B cell (primary cell): ENCODE results near the gene ICA1L. TPM values are rescaled to one million over a fixed set of nuclear protein-coding genes. Genes with fewer than 3 reads are reported as not detected.
"Not testable (repeated sequence)": the region's sequence is repeated elsewhere in the genome, so short reads cannot be mapped to it uniquely, and the experiment has no call there.

ENCODE experiments used
- ATAC-seq: fragments of 200-7000 bp; cut with Tn5 transposase; one replicate; pipeline ENCODE4 v1.10.0; 2021; ENCODE audit warnings: low read depth, mild to moderate bottlenecking, moderate number of reproducible peaks, moderate library complexity
- CTCF ChIA-PET: fragments of 350-600 bp; sonication (Branson Sonifier 250); formaldehyde crosslinking; loops from one replicate; lab custom pipeline; 2021; ENCODE audit warnings: antibody characterized with exemption, inconsistent platforms; lab: Charles Lee
- POLR2A ChIA-PET: fragments of 350-600 bp; sonication (Branson Sonifier 250); formaldehyde crosslinking; loops from one replicate; lab custom pipeline; 2021; ENCODE audit warnings: antibody characterized with exemption; lab: Charles Lee
- DNase-seq: peaks from one replicate; pipeline ENCODE4 v3.0.0; 2013
- H2AFZ ChIP-seq: 2 replicates; pipeline ENCODE4 v1.6.1; 2012; ENCODE audit warnings: mild to moderate bottlenecking, low read depth, low read length; ENCODE audit not compliant: insufficient read depth, poor library complexity, severe bottlenecking
- H3K27ac ChIP-seq, 2 donors: 1 replicate in 1 of 2; 2 replicates in 1 of 2; pipeline ENCODE4 v1.5.1; 2012 to 2013; ENCODE audit warnings: low read length in 2 of 2, mild to moderate bottlenecking in 2 of 2, moderate library complexity in 1 of 2
- H3K27me3 ChIP-seq, 4 experiments: fragments of 200-600 bp in 1 of 4; sonication (generic) in 1 of 4; replicated peaks in 1 of 4; 1 replicate in 2 of 4; 2 replicates in 2 of 4; pipeline versions ENCODE4 v1.6.1 to v1.7.0; 2013 to 2016; ENCODE audit warnings: low read length in 3 of 4, mild to moderate bottlenecking in 2 of 4, mixed read lengths in 1 of 4, moderate library complexity in 1 of 4; ENCODE audit not compliant: insufficient read depth in 4 of 4, control insufficient read depth in 3 of 4; ENCODE audit errors: control extremely low read depth in 1 of 4
- H3K36me3 ChIP-seq, 2 experiments: replicated peaks in 1 of 2; 1 replicate in 1 of 2; 2 replicates in 1 of 2; pipeline versions ENCODE4 v1.6.1 to v1.7.1; 2013; ENCODE audit warnings: low read length in 1 of 2; ENCODE audit not compliant: insufficient read depth in 2 of 2, control insufficient read depth in 1 of 2; ENCODE audit errors: control extremely low read depth in 1 of 2, extremely low read depth in 1 of 2
- H3K4me1 ChIP-seq, 2 donors: fragments of 200-600 bp in 1 of 2; sonication (generic) in 1 of 2; 1 replicate in 1 of 2; 2 replicates in 1 of 2; pipeline versions ENCODE4 v1.5.1 to v1.6.1; 2013 to 2017; ENCODE audit warnings: low read length in 2 of 2; ENCODE audit not compliant: control insufficient read depth in 2 of 2, insufficient read depth in 2 of 2
- H3K4me2 ChIP-seq: replicated peaks from 2 replicates; pipeline ENCODE3; 2012; ENCODE audit warnings: mild to moderate bottlenecking, low read depth, low read length; ENCODE audit not compliant: poor library complexity, severe bottlenecking
- H3K4me3 ChIP-seq, 5 experiments: fragments of 200-600 bp in 1 of 5; sonication (generic) in 1 of 5; 1 replicate in 3 of 5; 2 replicates in 2 of 5; pipeline versions ENCODE4 v1.5.1 to v1.7.0; 2011 to 2016; ENCODE audit warnings: low read length in 4 of 5, mild to moderate bottlenecking in 4 of 5, low read depth in 2 of 5, control low read depth in 1 of 5, moderate library complexity in 1 of 5; ENCODE audit not compliant: insufficient read depth in 1 of 5; ENCODE audit errors: control extremely low read depth in 1 of 5, extremely low read depth in 1 of 5
- H3K79me2 ChIP-seq: fragments of 200-600 bp; sonication (generic); one replicate; pipeline ENCODE4 v1.6.0; 2016; ENCODE audit warnings: low read length; ENCODE audit not compliant: control insufficient read depth, insufficient read depth
- H3K9ac ChIP-seq: fragments of 200-600 bp; sonication (generic); 2 replicates; pipeline ENCODE4 v1.6.1; 2017; ENCODE audit warnings: mild to moderate bottlenecking, low read length, moderate library complexity
- H3K9me3 ChIP-seq, 3 donors: one replicate each; pipeline versions ENCODE4 v1.6.1 to v1.7.1; 2013; ENCODE audit warnings: low read length in 2 of 3; ENCODE audit not compliant: control insufficient read depth in 2 of 3, insufficient read depth in 1 of 3; ENCODE audit errors: control extremely low read depth in 1 of 3
- H4K20me1 ChIP-seq: 2 replicates; pipeline ENCODE4 v1.6.0; 2012; ENCODE audit warnings: mild to moderate bottlenecking, low read length; ENCODE audit not compliant: insufficient read depth, control insufficient read depth, poor library complexity, severe bottlenecking
- H3K27ac Mint-ChIP-seq: one replicate; pipeline ENCODE4 v1.8.0; 2021; ENCODE audit warnings: mixed read lengths
- H3K27me3 Mint-ChIP-seq: one replicate; pipeline ENCODE4 v1.8.0; 2021; ENCODE audit warnings: mixed read lengths
- H3K4me1 Mint-ChIP-seq: one replicate; pipeline ENCODE4 v1.8.0; 2021; ENCODE audit warnings: mixed read lengths
- H3K4me3 Mint-ChIP-seq: one replicate; pipeline ENCODE4 v1.8.0; 2021; ENCODE audit warnings: mixed read lengths
- H3K9me3 Mint-ChIP-seq: one replicate; pipeline ENCODE4 v1.8.0; 2022; ENCODE audit warnings: mixed read lengths; ENCODE audit not compliant: insufficient read depth
- EZH2 ChIP-seq: IDR thresholded peaks from 2 replicates; pipeline ENCODE4 v1.6.1; 2012; ENCODE audit warnings: borderline replicate concordance, low read depth, mild to moderate bottlenecking, moderate library complexity, low read length; ENCODE audit not compliant: insufficient read depth, poor library complexity, severe bottlenecking
- WGBS: methylation state at CpG from one replicate; pipeline ENCODE4 v1.1.5; 2013; ENCODE audit warnings: missing lambda C conversion rate; ENCODE audit not compliant: insufficient coverage; 5-methylcytosine and 5-hydroxymethylcytosine counted together
- intact Hi-C: fragments of 100-400 bp; cut with micrococcal nuclease; formaldehyde crosslinking; loops from one replicate; pipeline ENCODE4 v1.10.0; 2022
- polyA plus RNA-seq: library from polyadenylated mRNA; depleted of rRNA; stranded (reverse); fragments of >200 nt; gene quantifications from 2 replicates; pipeline ENCODE4 v1.2.3, GENCODE V29; 2012
- total RNA-seq, 2 donors: library from RNA; stranded (reverse); fragments of 120-200 nt in 1 of 2; gene quantifications; 1 replicate in 1 of 2; 2 replicates in 1 of 2; pipeline versions ENCODE4 v1.2.3 to v1.2.4, GENCODE V29; 2013 to 2022
- TF ChIP-seq, protein P1 (sequence below): fragments of 200-600 bp; IDR thresholded peaks from one replicate; pipeline ENCODE4 v1.8.0; 2022; ENCODE audit warnings: antibody characterized with exemption, mild to moderate bottlenecking

The ICA1L gene
- total and polyA plus RNA-seq, 2 donors (not counting 1 experiment from before 2014, with no cell fraction given), result 2.4 to 6.8 TPM

DNA sequence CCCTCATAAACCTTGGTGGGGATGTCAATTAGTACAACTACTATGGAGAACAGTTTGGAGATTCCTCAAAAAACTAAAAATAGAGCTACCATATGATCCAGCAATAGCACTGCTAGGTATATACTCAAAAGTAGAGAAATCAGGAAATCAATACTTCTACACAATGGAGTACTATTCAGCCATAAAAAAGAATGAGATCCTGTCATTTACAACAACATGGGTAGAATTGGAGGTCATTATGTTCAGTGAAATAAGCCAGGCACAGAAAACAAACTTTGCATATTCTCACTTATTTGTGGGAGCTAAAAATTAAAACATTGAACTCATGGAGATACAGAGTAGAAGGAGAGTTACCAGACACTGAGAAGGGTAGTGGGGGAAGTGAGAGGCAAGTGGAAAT is 33.9 kb upstream of the ICA1L start:
- DNase-seq, H3K36me3 ChIP-seq, H3K27me3 ChIP-seq: not testable (repeated sequence)

DNA sequence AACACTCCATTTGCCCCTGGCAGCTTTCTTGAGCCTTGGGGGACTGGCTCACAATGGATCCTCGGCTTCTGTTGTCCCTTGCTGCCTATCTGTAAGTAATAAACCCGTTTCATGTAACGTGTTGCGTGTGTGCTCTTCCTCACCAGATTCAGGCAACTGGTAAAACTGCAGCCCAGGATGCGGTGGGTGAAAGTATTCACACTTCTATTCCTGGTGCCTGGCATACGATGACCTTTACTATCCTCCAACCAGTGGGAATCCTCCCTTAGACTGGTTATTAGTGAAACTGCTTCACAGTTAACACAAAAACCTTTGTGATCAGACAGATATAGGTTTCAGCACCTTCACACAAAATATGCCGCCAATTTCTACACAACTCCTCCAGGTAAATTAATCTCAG is 13.6 kb upstream of the ICA1L start:
- Histone ChIP-seq H2AFZ (no peak overlapping the region), H3K27ac (no peak overlapping the region), H4K20me1 (no peaks in the 10 kb centered on the region), H3K9ac (no peak overlapping the region), H3K27me3 (no peaks in the 10 kb centered on the region), H3K9me3 (peaks cover 0 to 4% (median 0%) of the 10 kb centered on the region in 3 donors), H3K79me2 (no peaks in the 10 kb centered on the region), H3K36me3 (peaks cover 3 to 26% of the 10 kb centered on the region in 2 experiments), H3K4me3 (no peak overlapping the region), H3K4me2 (no peak overlapping the region), H3K4me1 (no peaks in the 10 kb centered on the region)
- H3K9me3 Mint-ChIP-seq, result no peaks in the 10 kb centered on the region
- ATAC-seq (no peak), DNase-seq (no peak)
- H3K4me1 Mint-ChIP-seq, result no peaks in the 10 kb centered on the region
- no peak overlapping the region for H3K4me3 Mint-ChIP-seq
- CTCF ChIA-PET, result no interaction called here
- no peaks in the 10 kb centered on the region for H3K27me3 Mint-ChIP-seq
- intact Hi-C loops, result no loop called here
- H3K27ac Mint-ChIP-seq, result no peak overlapping the region
- TF ChIP-seq EZH2, result no peak
- TF ChIP-seq, protein P1, sequence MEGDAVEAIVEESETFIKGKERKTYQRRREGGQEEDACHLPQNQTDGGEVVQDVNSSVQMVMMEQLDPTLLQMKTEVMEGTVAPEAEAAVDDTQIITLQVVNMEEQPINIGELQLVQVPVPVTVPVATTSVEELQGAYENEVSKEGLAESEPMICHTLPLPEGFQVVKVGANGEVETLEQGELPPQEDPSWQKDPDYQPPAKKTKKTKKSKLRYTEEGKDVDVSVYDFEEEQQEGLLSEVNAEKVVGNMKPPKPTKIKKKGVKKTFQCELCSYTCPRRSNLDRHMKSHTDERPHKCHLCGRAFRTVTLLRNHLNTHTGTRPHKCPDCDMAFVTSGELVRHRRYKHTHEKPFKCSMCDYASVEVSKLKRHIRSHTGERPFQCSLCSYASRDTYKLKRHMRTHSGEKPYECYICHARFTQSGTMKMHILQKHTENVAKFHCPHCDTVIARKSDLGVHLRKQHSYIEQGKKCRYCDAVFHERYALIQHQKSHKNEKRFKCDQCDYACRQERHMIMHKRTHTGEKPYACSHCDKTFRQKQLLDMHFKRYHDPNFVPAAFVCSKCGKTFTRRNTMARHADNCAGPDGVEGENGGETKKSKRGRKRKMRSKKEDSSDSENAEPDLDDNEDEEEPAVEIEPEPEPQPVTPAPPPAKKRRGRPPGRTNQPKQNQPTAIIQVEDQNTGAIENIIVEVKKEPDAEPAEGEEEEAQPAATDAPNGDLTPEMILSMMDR, result no peak
- POLR2A ChIA-PET, result no interaction called here
- whole genome bisulfite sequencing, result 100% methylated on average over 6 of the region's 7 CpGs

More for the DNA sequence above, 33.9 kb upstream of the ICA1L start:
- peaks cover 10% of the 10 kb centered on the region for H3K4me1 Mint-ChIP-seq
- H3K27ac Mint-ChIP-seq, H3K9ac ChIP-seq, H3K4me2 ChIP-seq, H3K4me3 ChIP-seq, H2AFZ ChIP-seq, ATAC-seq, H3K27ac ChIP-seq, H3K4me1 ChIP-seq, POLR2A ChIA-PET, H3K9me3 ChIP-seq, H4K20me1 ChIP-seq, H3K9me3 Mint-ChIP-seq, H3K27me3 Mint-ChIP-seq, CTCF ChIA-PET, H3K4me3 Mint-ChIP-seq, intact Hi-C loops: not testable (repeated sequence)
- peaks cover 32% of the 10 kb centered on the region for H3K79me2 ChIP-seq
